Sigmoid colon (tissue), 7 donors: ENCODE results near the gene TCEAL7. TPM values are rescaled to one million over a fixed set of nuclear protein-coding genes. Genes with fewer than 3 reads are reported as not detected.

Experiments
- DNase-seq: peaks from one replicate; pipeline ENCODE4 v3.0.0-alpha.2; 2019
- H3K27ac ChIP-seq, 4 donors: fragments of 200-600 bp; sonication (generic); one replicate each; pipeline ENCODE4 v1.5.1; 2016 to 2019; ENCODE audit warnings: mild to moderate bottlenecking in 1 of 4
- H3K27me3 ChIP-seq, 3 donors: fragments of 200-600 bp; sonication (generic); one replicate each; pipeline ENCODE4 v1.5.1; 2019; ENCODE audit warnings: mild to moderate bottlenecking in 1 of 3
- H3K36me3 ChIP-seq, 4 donors: fragments of 200-600 bp; sonication (generic); one replicate each; pipeline ENCODE4 v1.5.1; 2016 to 2019
- H3K4me1 ChIP-seq, 4 donors: fragments of 200-600 bp; sonication (generic); one replicate each; pipeline ENCODE4 v1.5.1; 2017 to 2019
- H3K4me3 ChIP-seq, 4 donors: fragments of 200-600 bp; sonication (generic); one replicate each; pipeline ENCODE4 v1.5.1; 2017 to 2019; ENCODE audit warnings: mild to moderate bottlenecking in 2 of 4, moderate library complexity in 1 of 4
- H3K9me3 ChIP-seq, 4 donors: fragments of 200-600 bp in 3 of 4; sonication (generic) in 3 of 4; one replicate each; pipeline versions ENCODE4 v1.5.1 to v1.6.1; 2013 to 2019
- CTCF ChIP-seq, 4 experiments: fragments of 450-650 bp in 3 of 4; fragments of 200-600 bp in 1 of 4; IDR thresholded peaks; one replicate each; pipeline ENCODE4 v1.5.1; 2016 to 2019; ENCODE audit warnings: antibody characterized with exemption in 4 of 4, mild to moderate bottlenecking in 3 of 4, moderate library complexity in 2 of 4
- EP300 ChIP-seq, 4 donors: sonication (generic); formaldehyde crosslinking; IDR thresholded peaks; one replicate each; pipeline ENCODE4 v1.6.1; 2017; ENCODE audit warnings: antibody characterized with exemption in 4 of 4
- POLR2A ChIP-seq, 2 donors: fragments of 450-650 bp; IDR thresholded peaks; one replicate each; pipeline ENCODE4 v1.6.1; 2016; ENCODE audit warnings: antibody characterized with exemption in 2 of 2, mild to moderate bottlenecking in 2 of 2, moderate library complexity in 2 of 2
- POLR2AphosphoS5 ChIP-seq, 4 donors: sonication (generic); formaldehyde crosslinking; IDR thresholded peaks; one replicate each; pipeline ENCODE4 v1.6.1; 2017; ENCODE audit warnings: antibody characterized with exemption in 4 of 4
- WGBS, 2 donors: extraction: QIAGEN DNeasy Blood & Tissue Kit; methylation state at CpG; one replicate each; pipeline ENCODE4 v1.1.7; 2013; 5-methylcytosine and 5-hydroxymethylcytosine counted together
- intact Hi-C: fragments of 100-400 bp; cut with DNase I; formaldehyde crosslinking; loops from one replicate; pipeline ENCODE4 v1.15.1; 2023
- polyA plus RNA-seq, 3 donors: library from polyadenylated mRNA; stranded (reverse); fragments of 200-250 nt; gene quantifications; one replicate each; pipeline ENCODE4 v1.2.3, GENCODE V29; 2013
- small RNA-seq, 3 donors: library from RNA; depleted of rRNA; stranded (forward); fragments of <200 nt; gene quantifications; one replicate each; pipeline ENCODE3, GENCODE V24; 2016
- total RNA-seq, 4 donors: library from RNA; depleted of rRNA; stranded (reverse); fragments of >200 nt; gene quantifications; one replicate each; pipeline ENCODE4 v1.1.0, GENCODE V29; 2016
- donor health status: healthy with polysubstance abuse.
- donor health status: Bipolar disorder and iron deficiency.
- donor health status: healthy.

TCEAL7 gene
- total and polyA plus RNA-seq, 7 donors, result 1.8 to 35.2 (median 19.7) TPM

GRCh38 chrX:103373581-103373980 lies 43.5 kb downstream of the TCEAL7 start:
- Histone ChIP-seq H3K4me3 (no peak overlapping the region), H3K4me1 (no peaks in the 10 kb centered on the region), H3K9me3 (no peaks in the 10 kb centered on the region), H3K27me3 (peaks cover 0 to 3% (median 0%) of the 10 kb centered on the region in 3 donors), H3K36me3 (no peaks in the 10 kb centered on the region), H3K27ac (no peak overlapping the region)
- TF ChIP-seq EP300 (IDR thresholded peaks at IDR 0.05) (no peak), POLR2AphosphoS5 (IDR thresholded peaks at IDR 0.05) (no peak), POLR2A (IDR thresholded peaks at IDR 0.05) (no peak), CTCF (IDR thresholded peaks at IDR 0.05) (no peak)
- WGBS, 2 donors, result 71 to 81% methylated on average over 3 of the region's 3 CpGs
- no peak for DNase-seq
- intact Hi-C loops, result no loop called here

DNA sequence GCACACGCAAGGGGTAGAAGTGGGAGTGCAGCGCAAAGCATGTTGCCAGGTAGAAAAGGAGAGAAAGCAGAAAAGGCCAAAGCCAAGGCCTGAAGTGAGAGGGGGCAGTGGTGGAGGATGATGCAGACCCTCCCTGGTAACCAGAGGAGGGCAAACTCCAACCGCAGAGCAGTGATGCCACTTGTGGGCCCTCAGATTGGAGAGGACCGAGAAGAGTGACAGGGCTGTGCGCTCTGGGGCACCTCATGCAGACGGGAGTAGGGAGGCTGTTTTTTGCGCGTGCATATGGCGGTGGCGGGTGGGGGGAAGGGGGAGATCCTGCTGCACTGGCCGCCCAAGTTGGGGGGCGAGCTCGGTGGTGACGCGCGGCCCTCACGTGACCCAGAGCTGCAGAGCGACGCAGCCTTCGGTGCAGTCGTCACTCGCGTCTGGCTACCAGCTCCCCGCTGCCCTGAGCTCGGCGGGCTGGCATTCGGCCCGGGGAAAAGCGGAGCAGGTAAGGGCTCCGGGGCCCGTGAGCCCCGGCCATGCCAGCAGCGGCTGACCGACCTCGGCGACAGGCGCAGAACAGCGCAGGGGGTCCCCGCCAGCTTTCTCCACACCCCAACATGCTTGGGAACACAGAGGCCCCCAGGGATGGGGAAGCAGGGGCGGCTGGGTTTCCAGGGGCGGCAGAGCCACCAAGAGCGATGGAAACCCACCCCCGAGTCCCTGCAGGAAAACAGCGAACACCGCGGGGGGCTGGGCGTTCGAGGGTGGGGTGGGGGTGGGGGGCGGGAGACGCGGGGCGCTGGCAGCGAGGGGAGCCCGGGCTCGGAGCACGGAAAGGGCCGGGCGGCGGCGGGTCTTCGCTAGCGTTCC lies 46.3 kb downstream of the TCEAL7 start, which contains the start of gene BEX3:
Gene BEX3, plus strand, starts transcription at position 421 of the 861 bp plus-strand sequence. CDS start 984 bp downstream, outside the sequence.
- peak within 1 kb of the TSS; percentile 82 to 87 (median 84) for H3K27ac ChIP-seq
- no peaks in the 10 kb centered on the region for H3K9me3 ChIP-seq
- TF ChIP-seq CTCF (IDR thresholded peaks at IDR 0.05) (no peak), EP300 (IDR thresholded peaks at IDR 0.05) (no peak), POLR2AphosphoS5 (IDR thresholded peaks at IDR 0.05) (peak; percentile 78 to 92 (median 83)), POLR2A (IDR thresholded peaks at IDR 0.05) (peak in 1 of 2 donors; percentile 45)
- intact Hi-C loops, result no loop called here
- H3K36me3 ChIP-seq, result no peaks in the 10 kb centered on the region
- DNase-seq, result peak; percentile 80
- peaks cover 0 to 3% (median 0%) of the 10 kb centered on the region in 3 donors for H3K27me3 ChIP-seq
- H3K4me1 ChIP-seq, result no peaks in the 10 kb centered on the region
- H3K4me3 ChIP-seq, result peak within 1 kb of the TSS; percentile 70 to 76 (median 72)
- WGBS, 2 donors, result 4 to 5% methylated on average over 48 to 61 of the region's 62 CpGs

DNA sequence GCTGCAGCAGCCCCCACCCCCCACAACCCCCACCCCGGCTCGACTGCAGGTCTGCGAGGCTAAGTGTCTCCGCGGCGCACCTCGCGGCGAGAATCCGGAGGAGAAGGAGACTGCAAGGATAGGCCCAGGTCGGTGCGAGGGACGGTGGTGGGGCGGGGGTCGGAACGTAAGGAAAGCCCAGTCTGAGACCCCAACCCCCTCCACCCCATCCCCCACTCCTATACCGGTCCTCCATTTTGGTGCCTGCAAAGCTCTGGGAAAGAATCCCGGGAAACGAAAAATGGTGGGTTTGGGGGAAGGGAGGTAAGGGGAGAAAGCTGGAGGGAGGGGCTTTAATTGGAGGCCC lies 46.9 kb downstream of the TCEAL7 start:
- Histone ChIP-seq H3K27ac (peak overlapping the region; percentile 82 to 87 (median 84)), H3K4me1 (no peaks in the 10 kb centered on the region), H3K27me3 (peaks cover 0 to 3% (median 0%) of the 10 kb centered on the region in 3 donors), H3K4me3 (peak overlapping the region; percentile 70 to 76 (median 72)), H3K36me3 (no peaks in the 10 kb centered on the region), H3K9me3 (no peaks in the 10 kb centered on the region)
- 1% methylated on average over 16 to 18 of the region's 19 CpGs for WGBS, 2 donors
- TF ChIP-seq POLR2AphosphoS5 (IDR thresholded peaks at IDR 0.05), result no peak
- no peak for TF ChIP-seq EP300 (IDR thresholded peaks at IDR 0.05)
- no peak for TF ChIP-seq CTCF (IDR thresholded peaks at IDR 0.05)
- TF ChIP-seq POLR2A (IDR thresholded peaks at IDR 0.05), result no peak
- intact Hi-C loops, result no loop called here
- DNase-seq, result no peak

GRCh38 chrX:103378990-103379389 lies 49.0 kb downstream of the TCEAL7 start:
- Histone ChIP-seq H3K4me3 (no peak overlapping the region), H3K4me1 (no peaks in the 10 kb centered on the region), H3K9me3 (no peaks in the 10 kb centered on the region), H3K36me3 (no peaks in the 10 kb centered on the region), H3K27ac (no peak overlapping the region), H3K27me3 (peaks cover 0 to 3% (median 0%) of the 10 kb centered on the region in 3 donors)
- DNase-seq, result no peak
- 83 to 87% methylated on average over 2 of the region's 2 CpGs for WGBS, 2 donors
- intact Hi-C loops, result no loop called here
- TF ChIP-seq POLR2AphosphoS5 (IDR thresholded peaks at IDR 0.05) (no peak), CTCF (IDR thresholded peaks at IDR 0.05) (no peak), POLR2A (IDR thresholded peaks at IDR 0.05) (no peak), EP300 (IDR thresholded peaks at IDR 0.05) (no peak)

Small RNA genes within 50 kb of the gene (small RNA-seq; reads per million reads assigned to genes)
- 0 reads per million in 3 donors for gene Z92846.1

Other genes starting within 250 kb of the TCEAL7 start
- 1 to 10 TPM in 1 of 4 donors, under 1 TPM in 1, not detected in 2; 0.36 to 1.2 TPM for gene NXF3, start 237.1 kb upstream of the TCEAL7 start, total RNA-seq
- under 1 TPM in 1 of 3 donors, not detected in 2; 0.15 TPM for gene NXF3, start 237.1 kb upstream of the TCEAL7 start, polyA plus RNA-seq
- 10 to 100 TPM; 45.5 to 86.6 (median 56.9) TPM for gene BEX4, start 115.1 kb upstream of the TCEAL7 start, total RNA-seq
- gene BEX4, start 115.1 kb upstream of the TCEAL7 start, polyA plus RNA-seq, result 10 to 100 TPM; 31.5 to 45.6 (median 34.7) TPM
- 10 to 100 TPM; 69.1 to 94.1 (median 85.8) TPM for gene TCEAL8, start 75.1 kb upstream of the TCEAL7 start, total RNA-seq
- gene TCEAL8, start 75.1 kb upstream of the TCEAL7 start, polyA plus RNA-seq, result 100 to 1,000 TPM in 2 of 3 donors, 10 to 100 TPM in 1; 49.3 to 113 (median 103) TPM
- 1 to 10 TPM in 1 of 4 donors, under 1 TPM in 1, not detected in 2; 0.41 to 1.8 TPM for gene TCEAL5, start 53.5 kb upstream of the TCEAL7 start, total RNA-seq
- gene TCEAL5, start 53.5 kb upstream of the TCEAL7 start, polyA plus RNA-seq, result 1 to 10 TPM in 1 of 3 donors, under 1 TPM in 1, not detected in 1; 0.80 to 1.8 TPM
- gene BEX2, start 19.2 kb upstream of the TCEAL7 start, total RNA-seq, result 10 to 100 TPM in 3 of 4 donors, 1 to 10 TPM in 1; 2.2 to 24.6 (median 11.2) TPM
- 10 to 100 TPM; 10.2 to 28.5 (median 16.8) TPM for gene BEX2, start 19.2 kb upstream of the TCEAL7 start, polyA plus RNA-seq
- 10 to 100 TPM; 58.9 to 81.1 (median 74.9) TPM for gene TCEAL9, start 26.3 kb downstream of the TCEAL7 start, total RNA-seq
- 10 to 100 TPM; 52.4 to 93.7 (median 92.9) TPM for gene TCEAL9, start 26.3 kb downstream of the TCEAL7 start, polyA plus RNA-seq
- 100 to 1,000 TPM; 125 to 150 (median 135) TPM for gene BEX3, start 46.3 kb downstream of the TCEAL7 start, total RNA-seq
- gene BEX3, start 46.3 kb downstream of the TCEAL7 start, polyA plus RNA-seq, result 10 to 100 TPM; 39.1 to 77.5 (median 62.6) TPM
- 1 to 10 TPM in 1 of 4 donors, under 1 TPM in 3; 0.66 to 1.7 (median 0.83) TPM for gene RAB40A, start 189.2 kb downstream of the TCEAL7 start, total RNA-seq
- gene RAB40A, start 189.2 kb downstream of the TCEAL7 start, polyA plus RNA-seq, result under 1 TPM in 1 of 3 donors, not detected in 2; 0.12 TPM